Naive B cell (primary cell): ENCODE measurements around the gene ZDHHC17. TPM values are rescaled to one million over a fixed set of nuclear protein-coding genes. Genes with fewer than 3 reads are reported as not detected.

ENCODE experiments used
- ATAC-seq, 2 donors: fragments of 150-1000 bp; cut with Tn5 transposase; 2 replicates each; pipeline ENCODE4 v1.10.0; 2021; ENCODE audit warnings: low read depth in 2 of 2, mild to moderate bottlenecking in 2 of 2, moderate library complexity in 2 of 2
- DNase-seq: peaks from one replicate; pipeline ENCODE4 v3.0.0; 2022
- H3K27ac Mint-ChIP-seq, 6 donors: one replicate each; pipeline ENCODE4 v1.8.0; 2020 to 2022; ENCODE audit warnings: mild to moderate bottlenecking in 6 of 6, mixed read lengths in 6 of 6, moderate library complexity in 5 of 6, inconsistent platforms in 2 of 6
- H3K27me3 Mint-ChIP-seq, 3 donors: one replicate each; pipeline ENCODE4 v1.8.0; 2021 to 2022; ENCODE audit warnings: mixed read lengths in 3 of 3, mild to moderate bottlenecking in 1 of 3
- H3K36me3 Mint-ChIP-seq, 2 donors: one replicate each; pipeline ENCODE4 v1.8.0; 2020 to 2022; ENCODE audit warnings: mixed read lengths in 2 of 2, inconsistent platforms in 1 of 2, mild to moderate bottlenecking in 1 of 2
- H3K4me1 Mint-ChIP-seq, 3 donors: one replicate each; pipeline ENCODE4 v1.8.0; 2020 to 2022; ENCODE audit warnings: mixed read lengths in 3 of 3, inconsistent platforms in 1 of 3, mild to moderate bottlenecking in 1 of 3, moderate library complexity in 1 of 3
- H3K4me3 Mint-ChIP-seq, 8 donors: one replicate each; pipeline ENCODE4 v1.8.0; 2020 to 2022; ENCODE audit warnings: mild to moderate bottlenecking in 8 of 8, mixed read lengths in 8 of 8, moderate library complexity in 8 of 8, inconsistent platforms in 2 of 8
- H3K9me3 Mint-ChIP-seq, 7 donors: one replicate each; pipeline ENCODE4 v1.8.0; 2020 to 2022; ENCODE audit warnings: mixed read lengths in 7 of 7, mild to moderate bottlenecking in 5 of 7, inconsistent platforms in 2 of 7, moderate library complexity in 1 of 7
- polyA plus RNA-seq, 6 donors: library from polyadenylated mRNA; unstranded; fragments of 300-500 nt; fragmentation: Illumina TruSeq; gene quantifications; one replicate each; pipeline ENCODE4 v1.2.3, GENCODE V29; 2021; ENCODE audit warnings: low read depth in 6 of 6

The ZDHHC17 gene
- polyA plus RNA-seq, 6 donors from 2014 or later, result 12.2 to 25.8 (median 16.0) TPM

GRCh38 chr12:76895796-76896195, 131.9 kb downstream of the ZDHHC17 start:
- no peak overlapping the region for H3K4me3 Mint-ChIP-seq
- no peak for DNase-seq
- no peaks in the 10 kb centered on the region for H3K4me1 Mint-ChIP-seq
- ATAC-seq, result no peak
- H3K36me3 Mint-ChIP-seq, result no peaks in the 10 kb centered on the region
- H3K27me3 Mint-ChIP-seq, result peaks cover 0 to 9% (median 6%) of the 10 kb centered on the region in 3 donors
- peaks cover 0 to 10% (median 4%) of the 10 kb centered on the region in 7 donors for H3K9me3 Mint-ChIP-seq
- no peak overlapping the region for H3K27ac Mint-ChIP-seq

- Mint-ChIP-seq H3K27me3 (peaks cover 0 to 9% (median 6%) of the 10 kb centered on the region in 3 donors), H3K4me3 (no peak overlapping the region), H3K4me1 (no peaks in the 10 kb centered on the region), H3K9me3 (peaks cover 0 to 10% (median 4%) of the 10 kb centered on the region in 7 donors), H3K36me3 (no peaks in the 10 kb centered on the region), H3K27ac (no peak overlapping the region)
- no peak for DNase-seq
- ATAC-seq, result no peak
Observed at GRCh38 chr12:76896274-76896673, 132.4 kb downstream of the ZDHHC17 start.

- Mint-ChIP-seq H3K4me1 (peaks cover 0 to 4% (median 0%) of the 10 kb centered on the region in 3 donors), H3K27me3 (no peaks in the 10 kb centered on the region)
- ATAC-seq, result no peak
Observed at GRCh38 chr12:76898442-76898841, 134.5 kb downstream of the ZDHHC17 start.

GRCh38 chr12:76899522-76899921, 135.6 kb downstream of the ZDHHC17 start:
- H3K4me1 Mint-ChIP-seq, result peaks cover 0 to 4% (median 0%) of the 10 kb centered on the region in 3 donors
- DNase-seq, result no peak
- H3K4me3 Mint-ChIP-seq, result no peak overlapping the region
- ATAC-seq, result no peak
- no peak overlapping the region for H3K27ac Mint-ChIP-seq
- H3K9me3 Mint-ChIP-seq, result peaks cover 0 to 4% (median 2%) of the 10 kb centered on the region in 7 donors
- peaks cover 0 to 5% (median 0%) of the 10 kb centered on the region in 3 donors for H3K27me3 Mint-ChIP-seq
- H3K36me3 Mint-ChIP-seq, result no peaks in the 10 kb centered on the region

More at GRCh38 chr12:76898442-76898841, 134.5 kb downstream of the ZDHHC17 start:
- Mint-ChIP-seq H3K36me3 (no peaks in the 10 kb centered on the region), H3K27ac (no peak overlapping the region), H3K4me3 (no peak overlapping the region), H3K9me3 (peaks cover 0 to 9% (median 4%) of the 10 kb centered on the region in 7 donors)
- DNase-seq, result no peak

- DNase-seq, result no peak
- peaks cover 0 to 8% (median 0%) of the 10 kb centered on the region in 3 donors for H3K27me3 Mint-ChIP-seq
- no peaks in the 10 kb centered on the region for H3K36me3 Mint-ChIP-seq
- peaks cover 0 to 4% (median 0%) of the 10 kb centered on the region in 3 donors for H3K4me1 Mint-ChIP-seq
- no peaks in the 10 kb centered on the region for H3K9me3 Mint-ChIP-seq
- H3K4me3 Mint-ChIP-seq, result no peak overlapping the region
- no peak overlapping the region for H3K27ac Mint-ChIP-seq
- no peak for ATAC-seq
Observed at GRCh38 chr12:76901628-76902380, 137.9 kb downstream of the ZDHHC17 start.

Other genes with a start within 250 kb of the ZDHHC17 start
- 100 to 1,000 TPM in 5 of 6 donors, 10 to 100 TPM in 1; 90.1 to 140 (median 118) TPM for gene OSBPL8, start 204.3 kb upstream of the ZDHHC17 start, polyA plus RNA-seq
- gene CSRP2, start 114.9 kb downstream of the ZDHHC17 start, polyA plus RNA-seq, result 1 to 10 TPM in 5 of 6 donors, under 1 TPM in 1; 0.70 to 2.5 (median 1.2) TPM